Nephron (organoid): ENCODE measurements around the gene CEP192.

Experiments
- H3K27ac Mint-ChIP-seq, 3 experiments: 2 replicates each; pipeline ENCODE4 v1.8.0; 2020; ENCODE audit warnings: mixed read lengths in 3 of 3, mild to moderate bottlenecking in 2 of 3, moderate library complexity in 1 of 3
- H3K27me3 Mint-ChIP-seq: 2 replicates; pipeline ENCODE4 v1.8.0; 2021; ENCODE audit warnings: low read depth, mild to moderate bottlenecking, moderate library complexity, mixed read lengths
- H3K36me3 Mint-ChIP-seq: 2 replicates; pipeline ENCODE4 v1.8.0; 2020; ENCODE audit warnings: low read depth, mixed read lengths
- H3K4me1 Mint-ChIP-seq: 2 replicates; pipeline ENCODE4 v1.8.0; 2020; ENCODE audit warnings: mixed read lengths
- H3K4me3 Mint-ChIP-seq, 3 experiments: 2 replicates each; pipeline ENCODE4 v1.8.0; 2020; ENCODE audit warnings: mild to moderate bottlenecking in 3 of 3, mixed read lengths in 3 of 3, moderate library complexity in 2 of 3
- H3K9me3 Mint-ChIP-seq: 2 replicates; pipeline ENCODE4 v1.8.0; 2020; ENCODE audit warnings: mixed read lengths
- CTCF ChIP-seq, 3 experiments: fragments of 200-600 bp; sonication (generic); IDR thresholded peaks; one replicate each; pipeline ENCODE4 v1.5.0; 2021; ENCODE audit warnings: antibody characterized with exemption in 3 of 3; ENCODE audit not compliant: unreplicated experiment in 3 of 3

CEP192 gene

DNA sequence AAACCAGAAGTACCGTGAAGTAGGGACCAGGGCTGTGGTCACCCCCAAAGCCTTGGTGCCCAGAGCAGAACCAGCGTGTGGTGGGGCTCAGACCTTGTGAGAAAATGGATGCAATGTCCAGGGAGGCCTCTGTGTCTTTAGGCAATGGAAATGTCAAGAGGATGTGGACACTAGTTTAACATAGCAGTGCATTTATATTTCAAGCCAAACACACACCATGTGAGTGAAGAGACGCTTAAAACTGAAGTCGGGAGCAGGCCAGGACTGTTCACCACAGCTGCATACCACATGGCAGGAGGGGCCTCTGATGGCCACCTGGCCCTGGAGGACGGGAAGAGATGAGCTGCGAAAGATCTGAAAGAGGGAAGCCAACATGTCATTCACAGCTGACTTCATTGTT, 140.1 kb downstream of the CEP192 start:
- Mint-ChIP-seq H3K4me1 (no peaks in the 10 kb centered on the region), H3K9me3 (peaks cover 3% of the 10 kb centered on the region), H3K27ac (peak overlapping the region in 1 of 3 experiments; percentile 16), H3K36me3 (peaks cover 22% of the 10 kb centered on the region), H3K4me3 (no peak overlapping the region), H3K27me3 (peaks cover 18% of the 10 kb centered on the region)
- no peak for TF ChIP-seq CTCF (IDR thresholded peaks at IDR 0.05; ENCODE audit: unreplicated experiment in 3 of 3)

DNA sequence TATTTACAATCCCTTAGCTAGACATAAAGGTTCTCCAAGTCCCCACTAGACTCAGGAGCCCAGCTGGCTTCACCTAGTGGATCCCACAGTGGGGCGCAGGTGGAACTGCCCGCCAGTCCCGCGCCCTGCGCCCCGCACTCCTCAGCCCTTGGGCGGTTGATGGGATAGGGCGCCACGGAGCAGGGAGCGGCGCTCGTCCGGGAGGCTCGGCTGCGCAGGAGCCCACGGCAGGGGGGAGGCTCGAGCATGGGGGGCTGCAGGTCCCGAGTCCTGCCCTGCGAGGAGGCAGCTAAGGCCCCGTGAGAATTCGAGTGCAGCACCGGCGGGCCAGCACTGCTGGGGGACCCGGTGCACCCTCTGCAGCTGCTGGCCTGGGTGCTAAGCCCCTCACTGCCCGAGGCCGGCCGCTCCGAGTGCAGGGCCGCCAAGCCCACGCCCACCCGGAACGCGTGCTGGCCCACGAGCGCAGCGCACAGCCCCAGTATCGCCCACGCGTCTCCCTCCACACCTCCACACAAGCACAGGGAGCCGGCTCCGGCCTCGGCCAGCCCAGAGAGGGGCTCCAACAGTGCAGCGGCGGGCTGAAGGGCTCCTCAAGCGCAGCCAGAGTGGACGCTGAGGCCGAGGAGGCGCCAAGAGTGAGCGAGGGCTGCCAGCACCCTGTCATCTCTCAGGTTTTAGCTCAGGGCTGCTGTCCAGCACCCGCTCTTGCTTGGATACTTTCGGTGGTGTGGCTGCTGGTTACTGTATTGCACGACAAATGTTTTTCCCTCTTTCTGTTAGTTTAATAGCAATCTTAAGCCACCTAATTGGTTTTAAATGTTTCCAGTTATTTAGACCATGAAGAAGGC, 143.6 kb downstream of the CEP192 start:
- H3K4me3 Mint-ChIP-seq, result peak overlapping the region; percentile 74 to 78 (median 77)
- H3K9me3 Mint-ChIP-seq, result peaks cover 3% of the 10 kb centered on the region
- peaks cover 11% of the 10 kb centered on the region for H3K36me3 Mint-ChIP-seq
- H3K27ac Mint-ChIP-seq, result no peak overlapping the region
- H3K4me1 Mint-ChIP-seq, result peaks cover 4% of the 10 kb centered on the region
- no peak for TF ChIP-seq CTCF (IDR thresholded peaks at IDR 0.05; ENCODE audit: unreplicated experiment in 3 of 3)
- H3K27me3 Mint-ChIP-seq, result peaks cover 38% of the 10 kb centered on the region

DNA sequence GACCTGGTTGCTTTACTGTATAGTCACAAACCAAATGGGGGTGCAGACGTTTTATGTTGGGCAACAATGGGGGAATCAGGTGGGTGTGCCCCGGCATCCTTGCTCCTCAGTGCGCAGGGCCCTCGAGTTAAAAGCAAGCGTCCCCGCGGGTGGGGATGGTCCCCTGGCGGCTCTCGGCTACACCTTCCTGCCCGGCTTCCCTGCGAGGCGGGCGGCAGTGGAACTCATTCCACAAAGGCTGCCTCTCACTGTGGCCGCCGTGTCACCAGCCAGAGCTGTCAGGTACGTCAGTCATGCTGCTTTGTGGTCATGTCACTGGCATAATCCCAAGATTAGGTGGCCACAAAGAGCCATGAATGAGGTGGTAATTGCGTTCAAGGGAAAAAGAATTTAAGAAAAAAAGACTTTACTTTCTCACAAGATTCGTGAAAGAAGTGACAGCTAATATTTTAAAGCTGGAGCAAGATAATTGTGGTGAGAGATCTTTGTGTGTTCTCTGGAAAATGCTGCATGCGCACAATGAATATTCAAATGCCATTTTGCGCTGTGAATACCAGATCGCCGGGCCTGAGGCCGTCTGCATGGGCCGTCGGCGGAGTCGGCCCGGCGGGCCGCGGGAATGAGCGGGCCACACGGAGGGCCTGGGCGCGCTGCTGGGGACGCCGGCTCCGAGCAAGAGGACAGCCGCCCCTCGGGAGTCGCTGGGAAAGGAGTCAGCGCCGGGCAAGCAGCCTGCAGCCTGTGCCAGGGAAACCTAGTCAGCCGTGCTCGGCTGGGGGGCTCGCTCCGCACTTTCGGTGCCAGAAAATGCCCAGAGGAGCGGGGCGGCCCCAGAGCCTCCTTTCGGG, 145.1 kb downstream of the CEP192 start:
- peaks cover 3% of the 10 kb centered on the region for H3K9me3 Mint-ChIP-seq
- no peak for TF ChIP-seq CTCF (IDR thresholded peaks at IDR 0.05; ENCODE audit: unreplicated experiment in 3 of 3)
- peaks cover 2% of the 10 kb centered on the region for H3K36me3 Mint-ChIP-seq
- H3K4me3 Mint-ChIP-seq, result peak overlapping the region; percentile 76 to 78 (median 77)
- peaks cover 4% of the 10 kb centered on the region for H3K4me1 Mint-ChIP-seq
- peaks cover 43% of the 10 kb centered on the region for H3K27me3 Mint-ChIP-seq
- H3K27ac Mint-ChIP-seq, result no peak overlapping the region

DNA sequence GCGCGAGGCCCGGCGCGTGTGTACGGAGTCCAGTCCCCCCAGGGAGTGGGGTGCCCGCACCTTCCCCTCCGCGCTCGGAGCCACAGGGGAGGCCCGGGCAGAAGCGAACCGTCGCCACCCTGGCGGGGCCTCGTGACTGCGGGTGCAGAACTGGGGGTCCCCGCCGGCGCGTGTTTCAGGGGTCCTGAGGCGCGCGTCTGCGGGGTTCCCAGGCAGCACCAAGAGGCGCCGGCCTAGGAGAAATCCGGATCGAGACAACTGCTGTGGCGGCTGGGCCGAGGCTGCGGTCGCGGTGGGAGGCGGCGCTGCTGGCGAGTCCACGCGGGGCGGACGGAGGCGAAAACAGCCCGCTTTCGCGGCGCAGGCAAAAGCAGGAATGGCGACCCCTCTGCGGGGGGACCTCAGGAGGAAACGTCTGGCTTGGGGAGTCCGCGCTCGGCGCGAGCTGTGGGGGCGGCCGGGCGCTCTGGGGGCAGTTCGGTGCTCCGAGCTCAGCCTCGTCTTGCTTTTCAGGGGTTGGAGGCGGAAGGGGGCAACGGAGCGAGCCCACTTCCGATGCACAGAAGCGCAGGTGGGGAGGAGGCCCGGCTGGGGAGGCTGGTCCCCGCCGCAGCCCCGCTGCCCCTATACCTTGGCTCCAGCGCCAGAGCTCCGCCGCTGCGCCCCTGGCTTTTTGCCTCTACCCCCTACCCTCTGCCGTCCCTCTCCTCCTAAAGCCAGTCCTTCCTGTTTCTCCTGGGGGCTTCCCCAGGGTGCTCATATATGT, 145.9 kb downstream of the CEP192 start:
- peaks cover 3% of the 10 kb centered on the region for H3K9me3 Mint-ChIP-seq
- H3K27me3 Mint-ChIP-seq, result peaks cover 43% of the 10 kb centered on the region
- H3K4me3 Mint-ChIP-seq, result peak overlapping the region; percentile 78 to 89 (median 84)
- no peaks in the 10 kb centered on the region for H3K36me3 Mint-ChIP-seq
- H3K27ac Mint-ChIP-seq, result peak overlapping the region in 1 of 3 experiments; percentile 35
- peaks cover 4% of the 10 kb centered on the region for H3K4me1 Mint-ChIP-seq
- TF ChIP-seq CTCF (IDR thresholded peaks at IDR 0.05; ENCODE audit: unreplicated experiment in 3 of 3), result no peak

DNA sequence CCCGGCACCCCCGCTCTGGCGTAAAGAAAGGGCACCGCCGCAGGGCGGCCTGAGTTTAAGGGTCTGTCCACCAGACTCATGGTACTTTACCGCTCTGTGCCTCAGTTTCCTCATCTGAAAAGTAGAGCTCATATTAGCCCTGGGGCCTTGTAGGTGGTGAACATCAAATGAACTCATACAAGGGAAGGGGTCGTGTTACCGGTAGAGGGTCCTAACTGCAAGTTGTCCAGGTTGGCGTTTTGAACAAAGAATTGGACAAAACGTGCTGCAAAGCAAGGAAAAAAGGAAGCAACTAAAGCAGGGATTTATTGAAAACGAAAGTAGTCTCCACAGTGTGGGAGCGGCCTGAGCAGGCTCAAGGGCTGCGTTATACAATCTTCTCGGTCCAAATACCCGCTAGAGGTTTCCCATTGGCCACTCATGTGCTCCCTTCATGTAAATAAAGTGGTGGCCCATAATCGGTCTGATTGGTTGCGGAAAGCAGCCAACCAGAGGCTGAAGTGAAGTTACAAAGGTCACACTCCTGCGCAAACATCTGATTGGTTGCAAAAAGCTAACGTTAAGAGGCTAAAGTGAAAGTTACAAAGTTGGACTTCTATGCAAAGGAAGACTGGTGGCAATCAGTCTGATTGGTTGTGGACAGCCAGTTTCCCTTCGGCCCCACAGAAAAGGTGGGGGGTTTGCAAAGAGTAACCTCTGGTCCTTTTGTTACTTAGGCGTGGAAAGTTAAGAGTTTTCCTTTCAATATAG, 146.7 kb downstream of the CEP192 start:
- peaks cover 43% of the 10 kb centered on the region for H3K27me3 Mint-ChIP-seq
- H3K9me3 Mint-ChIP-seq, result peaks cover 3% of the 10 kb centered on the region
- no peaks in the 10 kb centered on the region for H3K36me3 Mint-ChIP-seq
- H3K4me3 Mint-ChIP-seq, result peak overlapping the region; percentile 74 to 89 (median 84)
- H3K4me1 Mint-ChIP-seq, result peaks cover 4% of the 10 kb centered on the region
- H3K27ac Mint-ChIP-seq, result peak overlapping the region in 2 of 3 experiments; percentile 35 to 43
- TF ChIP-seq CTCF (IDR thresholded peaks at IDR 0.05; ENCODE audit: unreplicated experiment in 3 of 3), result no peak
